ENCODE measurements around the gene CC2D1A.

GRCh38 chr19:13979244-13979615, 73.2 kb downstream of the CC2D1A start:
- TF ChIP-seq, protein P1, sequence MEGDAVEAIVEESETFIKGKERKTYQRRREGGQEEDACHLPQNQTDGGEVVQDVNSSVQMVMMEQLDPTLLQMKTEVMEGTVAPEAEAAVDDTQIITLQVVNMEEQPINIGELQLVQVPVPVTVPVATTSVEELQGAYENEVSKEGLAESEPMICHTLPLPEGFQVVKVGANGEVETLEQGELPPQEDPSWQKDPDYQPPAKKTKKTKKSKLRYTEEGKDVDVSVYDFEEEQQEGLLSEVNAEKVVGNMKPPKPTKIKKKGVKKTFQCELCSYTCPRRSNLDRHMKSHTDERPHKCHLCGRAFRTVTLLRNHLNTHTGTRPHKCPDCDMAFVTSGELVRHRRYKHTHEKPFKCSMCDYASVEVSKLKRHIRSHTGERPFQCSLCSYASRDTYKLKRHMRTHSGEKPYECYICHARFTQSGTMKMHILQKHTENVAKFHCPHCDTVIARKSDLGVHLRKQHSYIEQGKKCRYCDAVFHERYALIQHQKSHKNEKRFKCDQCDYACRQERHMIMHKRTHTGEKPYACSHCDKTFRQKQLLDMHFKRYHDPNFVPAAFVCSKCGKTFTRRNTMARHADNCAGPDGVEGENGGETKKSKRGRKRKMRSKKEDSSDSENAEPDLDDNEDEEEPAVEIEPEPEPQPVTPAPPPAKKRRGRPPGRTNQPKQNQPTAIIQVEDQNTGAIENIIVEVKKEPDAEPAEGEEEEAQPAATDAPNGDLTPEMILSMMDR (IDR thresholded peaks at IDR 0.05) = no peak
- TF ChIP-seq, protein P2, sequence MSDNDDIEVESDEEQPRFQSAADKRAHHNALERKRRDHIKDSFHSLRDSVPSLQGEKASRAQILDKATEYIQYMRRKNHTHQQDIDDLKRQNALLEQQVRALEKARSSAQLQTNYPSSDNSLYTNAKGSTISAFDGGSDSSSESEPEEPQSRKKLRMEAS (IDR thresholded peaks at IDR 0.05; ENCODE audit: low read depth) = no peak
- TF ChIP-seq GATA2 (CRISPR knock-in tag; IDR thresholded peaks at IDR 0.05) (no peak), EP300 (IDR thresholded peaks at IDR 0.05; ENCODE audit: borderline replicate concordance in 1 of 2, low read depth in 1 of 2, low read length in 1 of 2) (no peak), FOXM1 (IDR thresholded peaks at IDR 0.05; ENCODE audit: low read depth) (no peak)
